Retinal pigment epithelial cell (primary cell): ENCODE data around the gene EVI5.

Experiments used
- DNase-seq: peaks from one replicate; pipeline ENCODE4 v3.0.0-alpha.2; 2010; ENCODE audit warnings: low read depth
- H3K4me3 ChIP-seq: 2 replicates; pipeline ENCODE4 v1.5.1; 2011; ENCODE audit warnings: mild to moderate bottlenecking, low read length, control low read depth, moderate library complexity
- TF ChIP-seq, protein P1 (sequence below): conservative IDR thresholded peaks from 2 replicates; pipeline ENCODE4 v1.5.1; 2011; ENCODE audit warnings: low read depth, low read length, control low read depth, inconsistent platforms

EVI5 gene

DNA sequence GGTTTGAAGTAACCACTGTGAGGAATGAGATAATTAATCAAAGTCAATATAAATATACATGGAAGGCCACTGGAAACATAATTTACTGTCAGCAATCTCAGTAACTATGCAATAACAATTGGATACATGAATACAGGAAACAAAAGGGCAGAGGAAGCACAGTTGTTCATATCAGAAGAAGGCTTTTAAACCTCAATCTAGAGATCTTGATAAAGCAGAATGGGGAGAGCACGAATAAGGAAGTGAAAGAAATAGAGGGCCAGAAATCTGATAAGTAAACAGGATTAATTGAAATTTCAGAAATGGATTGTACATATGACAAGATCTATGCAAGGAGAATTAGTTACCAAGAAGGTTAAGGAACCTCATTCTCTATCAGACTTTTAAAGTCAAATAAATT lies 93.0 kb downstream of the EVI5 start:
- DNase-seq: no peak
- H3K4me3 ChIP-seq: no peak overlapping the region
- TF ChIP-seq, protein P1, sequence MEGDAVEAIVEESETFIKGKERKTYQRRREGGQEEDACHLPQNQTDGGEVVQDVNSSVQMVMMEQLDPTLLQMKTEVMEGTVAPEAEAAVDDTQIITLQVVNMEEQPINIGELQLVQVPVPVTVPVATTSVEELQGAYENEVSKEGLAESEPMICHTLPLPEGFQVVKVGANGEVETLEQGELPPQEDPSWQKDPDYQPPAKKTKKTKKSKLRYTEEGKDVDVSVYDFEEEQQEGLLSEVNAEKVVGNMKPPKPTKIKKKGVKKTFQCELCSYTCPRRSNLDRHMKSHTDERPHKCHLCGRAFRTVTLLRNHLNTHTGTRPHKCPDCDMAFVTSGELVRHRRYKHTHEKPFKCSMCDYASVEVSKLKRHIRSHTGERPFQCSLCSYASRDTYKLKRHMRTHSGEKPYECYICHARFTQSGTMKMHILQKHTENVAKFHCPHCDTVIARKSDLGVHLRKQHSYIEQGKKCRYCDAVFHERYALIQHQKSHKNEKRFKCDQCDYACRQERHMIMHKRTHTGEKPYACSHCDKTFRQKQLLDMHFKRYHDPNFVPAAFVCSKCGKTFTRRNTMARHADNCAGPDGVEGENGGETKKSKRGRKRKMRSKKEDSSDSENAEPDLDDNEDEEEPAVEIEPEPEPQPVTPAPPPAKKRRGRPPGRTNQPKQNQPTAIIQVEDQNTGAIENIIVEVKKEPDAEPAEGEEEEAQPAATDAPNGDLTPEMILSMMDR: no peak

GRCh38 chr1:92690212-92690906 lies 94.5 kb downstream of the EVI5 start:
- no peak for DNase-seq
- H3K4me3 ChIP-seq: no peak overlapping the region
- TF ChIP-seq, protein P1: no peak

GRCh38 chr1:92679980-92680379 lies 104.9 kb downstream of the EVI5 start:
- H3K4me3 ChIP-seq: no peak overlapping the region
- no peak for DNase-seq
- TF ChIP-seq, protein P1: no peak

- TF ChIP-seq, protein P1: no peak
- no peak overlapping the region for H3K4me3 ChIP-seq
- DNase-seq: no peak
These were observed 121.1 kb downstream of the EVI5 start for GRCh38 chr1:92663775-92664174.

GRCh38 chr1:92662048-92662447 lies 122.9 kb downstream of the EVI5 start:
- TF ChIP-seq, protein P1: no peak
- H3K4me3 ChIP-seq: no peak overlapping the region
- no peak for DNase-seq

- TF ChIP-seq, protein P1: no peak
- no peak for DNase-seq
- H3K4me3 ChIP-seq: no peak overlapping the region
These were observed 127.2 kb downstream of the EVI5 start for GRCh38 chr1:92657701-92658100.

DNA sequence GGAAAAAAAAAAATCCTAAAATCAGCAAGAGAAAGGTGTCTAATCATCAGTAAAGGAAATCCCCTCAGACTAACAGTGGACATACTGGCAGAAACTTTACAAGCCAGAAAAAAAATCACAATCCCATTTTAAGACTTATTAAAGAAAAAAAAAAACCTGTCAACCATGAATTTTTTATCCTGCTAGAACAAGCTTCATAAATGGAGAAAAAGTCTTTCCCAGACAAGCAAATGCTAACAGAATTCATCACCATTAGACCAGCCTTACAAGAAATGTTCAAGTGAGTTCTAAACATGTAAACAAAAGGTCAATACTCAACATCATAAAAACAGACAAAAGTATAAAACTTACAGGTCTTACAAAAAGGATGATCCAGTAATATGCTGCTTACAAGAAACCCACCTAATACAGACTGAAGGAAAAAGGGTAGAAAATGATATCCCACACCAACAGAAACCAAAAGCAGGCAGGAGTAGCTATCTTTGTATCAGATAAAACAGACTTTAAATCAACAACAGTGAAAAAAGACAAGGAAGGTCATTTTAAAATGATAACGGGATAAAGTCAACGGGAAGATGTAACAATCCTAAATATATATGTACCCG lies 129.6 kb downstream of the EVI5 start:
- no peak overlapping the region for H3K4me3 ChIP-seq
- no peak for DNase-seq
- TF ChIP-seq, protein P1: no peak
